ENCODE data around the gene PRELID3B. TPM values are rescaled to one million over a fixed set of nuclear protein-coding genes. Genes with fewer than 3 reads are reported as not detected.

PRELID3B gene
- total RNA-seq, 1 experiment from 2014 or later = 181 TPM

GRCh38 chr20:59068534-59068933, 25.9 kb upstream of the PRELID3B start:
- no TSS peak for BruUV-seq (replicated peaks)
- Histone ChIP-seq H3K27ac (ENCODE audit: low read length) (no peak overlapping the region), H3K79me2 (ENCODE audit: low read length) (no peaks in the 10 kb centered on the region), H3K4me3 (ENCODE audit: low read length) (no peak overlapping the region), H3K4me2 (ENCODE audit: low read length) (no peak overlapping the region), H4K20me1 (ENCODE audit: low read length) (no peaks in the 10 kb centered on the region), H3K9me3 (ENCODE audit: low read length) (no peaks in the 10 kb centered on the region), H3K27me3 (ENCODE audit: low read length) (peaks cover 64% of the 10 kb centered on the region), H3K9me2 (replicated peaks; ENCODE audit: low read length) (no peaks in the 10 kb centered on the region), H2AFZ (ENCODE audit: low read length) (no peak overlapping the region), H3F3A (ENCODE audit: low read length, unreplicated experiment) (no peaks in the 10 kb centered on the region), H3K36me3 (ENCODE audit: low read depth, low read length) (no peaks in the 10 kb centered on the region), H3K4me1 (ENCODE audit: insufficient read depth, low read length) (no peaks in the 10 kb centered on the region), H3K9ac (ENCODE audit: low read length) (no peak overlapping the region)
- ChIA-PET CTCF (no interaction called here), POLR2A (ENCODE audit: unreplicated experiment) (no interaction called here)
- no peak for DNase-seq
- TF ChIP-seq CTCF (conservative IDR thresholded peaks at IDR 0.05; ENCODE audit: low read depth, low read length) (no peak), EZH2phosphoT487 (IDR thresholded peaks at IDR 0.05; ENCODE audit: borderline replicate concordance, low read length) (no peak), EZH2 (IDR thresholded peaks at IDR 0.05; ENCODE audit: low read length, unreplicated experiment) (no peak)
- intact Hi-C loops (cut with micrococcal nuclease) = no loop called here
- no peak for ATAC-seq

- Histone ChIP-seq H3K4me1 (ENCODE audit: insufficient read depth, low read length) (no peaks in the 10 kb centered on the region), H3K9ac (ENCODE audit: low read length) (no peak overlapping the region), H4K20me1 (ENCODE audit: low read length) (no peaks in the 10 kb centered on the region), H2AFZ (ENCODE audit: low read length) (no peak overlapping the region), H3K9me2 (replicated peaks; ENCODE audit: low read length) (no peaks in the 10 kb centered on the region), H3K4me2 (ENCODE audit: low read length) (no peak overlapping the region), H3K27ac (ENCODE audit: low read length) (no peak overlapping the region), H3K9me3 (ENCODE audit: low read length) (no peaks in the 10 kb centered on the region), H3K79me2 (ENCODE audit: low read length) (no peaks in the 10 kb centered on the region), H3K4me3 (ENCODE audit: low read length) (no peak overlapping the region), H3K36me3 (ENCODE audit: low read depth, low read length) (no peaks in the 10 kb centered on the region), H3F3A (ENCODE audit: low read length, unreplicated experiment) (no peaks in the 10 kb centered on the region), H3K27me3 (ENCODE audit: low read length) (peaks cover 75% of the 10 kb centered on the region)
- CTCF ChIA-PET = no interaction called here
- BruUV-seq (replicated peaks) = no TSS peak
- intact Hi-C loops (cut with micrococcal nuclease) = no loop called here
- ATAC-seq (no peak), DNase-seq (no peak)
- TF ChIP-seq CTCF (conservative IDR thresholded peaks at IDR 0.05; ENCODE audit: low read depth, low read length) (no peak), EZH2 (IDR thresholded peaks at IDR 0.05; ENCODE audit: low read length, unreplicated experiment) (no peak), EZH2phosphoT487 (IDR thresholded peaks at IDR 0.05; ENCODE audit: borderline replicate concordance, low read length) (no peak)
- POLR2A ChIA-PET (ENCODE audit: unreplicated experiment) = no interaction called here
Measured at GRCh38 chr20:59064214-59064722, 21.7 kb upstream of the PRELID3B start.

GRCh38 chr20:59063358-59064213, 21.0 kb upstream of the PRELID3B start:
- no peak for ATAC-seq
- H3K27me3 ChIP-seq (ENCODE audit: low read length) = peaks cover 69% of the 10 kb centered on the region
- ChIA-PET POLR2A (ENCODE audit: unreplicated experiment) (no interaction called here), CTCF (no interaction called here)
- H3K4me1 ChIP-seq (ENCODE audit: insufficient read depth, low read length) = no peaks in the 10 kb centered on the region
- no peaks in the 10 kb centered on the region for H3K9me3 ChIP-seq (ENCODE audit: low read length)
- H2AFZ ChIP-seq (ENCODE audit: low read length) = no peak overlapping the region
- H3F3A ChIP-seq (ENCODE audit: low read length, unreplicated experiment) = no peaks in the 10 kb centered on the region
- H3K36me3 ChIP-seq (ENCODE audit: low read depth, low read length) = no peaks in the 10 kb centered on the region
- DNase-seq = no peak
- BruUV-seq (replicated peaks) = no TSS peak
- H4K20me1 ChIP-seq (ENCODE audit: low read length) = no peaks in the 10 kb centered on the region
- no peak overlapping the region for H3K4me3 ChIP-seq (ENCODE audit: low read length)
- no peaks in the 10 kb centered on the region for H3K9me2 ChIP-seq (replicated peaks; ENCODE audit: low read length)
- no peaks in the 10 kb centered on the region for H3K79me2 ChIP-seq (ENCODE audit: low read length)
- no peak overlapping the region for H3K4me2 ChIP-seq (ENCODE audit: low read length)
- H3K9ac ChIP-seq (ENCODE audit: low read length) = no peak overlapping the region
- H3K27ac ChIP-seq (ENCODE audit: low read length) = no peak overlapping the region
- TF ChIP-seq CTCF (conservative IDR thresholded peaks at IDR 0.05; ENCODE audit: low read depth, low read length) (no peak), EZH2 (IDR thresholded peaks at IDR 0.05; ENCODE audit: low read length, unreplicated experiment) (no peak), EZH2phosphoT487 (IDR thresholded peaks at IDR 0.05; ENCODE audit: borderline replicate concordance, low read length) (no peak)
- intact Hi-C loops (cut with micrococcal nuclease) = no loop called here
